Activated CD8-positive, alpha-beta memory T cell treated with anti-CD3 and anti-CD28 coated beads, Interleukin-2, amount 10 ng/mL, durations not matched to agents 7 days and 5 days (primary cell): ENCODE data around the gene CBX2. TPM values are rescaled to one million over a fixed set of nuclear protein-coding genes. Genes with fewer than 3 reads are reported as not detected.

ENCODE experiments used
- ATAC-seq: fragments of 150-1000 bp; cut with Tn5 transposase; one replicate; pipeline ENCODE4 v1.10.0; 2021; ENCODE audit warnings: moderate library complexity
- CTCF ChIA-PET: fragments of 350-600 bp; sonication (Branson Sonifier 250); formaldehyde crosslinking; loops from one replicate; lab custom pipeline; 2021; ENCODE audit warnings: antibody characterized with exemption; lab: Charles Lee
- DNase-seq: peaks from one replicate; pipeline ENCODE4 v3.0.0-alpha.2; 2020
- H3K27ac Mint-ChIP-seq: one replicate; pipeline ENCODE4 v1.8.0; 2021; ENCODE audit warnings: mild to moderate bottlenecking, mixed read lengths
- H3K27me3 Mint-ChIP-seq: one replicate; pipeline ENCODE4 v1.8.0; 2021; ENCODE audit warnings: mixed read lengths
- H3K36me3 Mint-ChIP-seq: one replicate; pipeline ENCODE4 v1.8.0; 2021; ENCODE audit warnings: mild to moderate bottlenecking, mixed read lengths
- H3K4me1 Mint-ChIP-seq: one replicate; pipeline ENCODE4 v1.8.0; 2021; ENCODE audit warnings: mixed read lengths
- H3K4me3 Mint-ChIP-seq: one replicate; pipeline ENCODE4 v1.8.0; 2021; ENCODE audit warnings: mild to moderate bottlenecking, moderate library complexity, mixed read lengths
- H3K9me3 Mint-ChIP-seq: one replicate; pipeline ENCODE4 v1.8.0; 2022; ENCODE audit warnings: low read depth, mixed read lengths
- total RNA-seq, 2 experiments: library from RNA; stranded (reverse); gene quantifications; one replicate each; pipeline ENCODE4 v1.2.3, GENCODE V29; 2021

Gene CBX2
- total RNA-seq: 1 to 10 TPM; 5.3 to 6.8 TPM

DNA sequence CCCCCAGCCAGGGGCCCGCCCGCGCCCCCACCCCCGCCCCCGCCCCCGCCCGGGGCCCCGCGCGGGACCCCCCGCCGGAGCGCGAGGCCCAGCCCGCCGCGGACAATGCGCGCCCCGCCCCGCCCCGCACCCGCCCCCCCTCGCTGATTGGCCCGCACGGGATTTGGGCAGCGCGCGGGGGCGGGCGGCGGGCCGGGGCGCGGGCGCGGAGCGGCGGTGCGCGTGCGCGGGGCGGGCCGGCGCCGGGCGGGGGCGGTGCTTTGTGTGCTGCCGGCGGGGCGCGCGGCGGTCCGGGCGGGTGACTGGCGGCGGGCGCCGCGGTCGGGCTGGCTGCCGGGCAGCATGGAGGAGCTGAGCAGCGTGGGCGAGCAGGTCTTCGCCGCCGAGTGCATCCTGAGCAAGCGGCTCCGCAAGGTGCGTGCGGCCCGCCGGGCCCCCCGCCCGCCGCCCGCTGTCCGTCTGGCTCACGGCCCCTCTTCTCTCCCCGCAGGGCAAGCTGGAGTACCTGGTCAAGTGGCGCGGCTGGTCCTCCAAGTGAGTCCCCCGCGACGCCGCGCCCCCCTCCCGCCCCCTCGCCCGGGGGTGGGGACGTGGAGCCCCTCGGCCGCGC is at the start of gene CBX2:
CBX2 (plus strand) TSS at position 255 of the 610 bp plus-strand sequence; CDS start at position 343, 88 bp downstream.
- peaks cover 12% of the 10 kb centered on the region for H3K4me1 Mint-ChIP-seq
- H3K27me3 Mint-ChIP-seq: peaks cover 67% of the 10 kb centered on the region
- H3K36me3 Mint-ChIP-seq: no peaks in the 10 kb centered on the region
- H3K27ac Mint-ChIP-seq: peak within 1 kb of the TSS; percentile 47
- DNase-seq (peak; percentile 81), ATAC-seq (peak; percentile 87)
- no peaks in the 10 kb centered on the region for H3K9me3 Mint-ChIP-seq
- peak within 1 kb of the TSS; percentile 77 for H3K4me3 Mint-ChIP-seq
- CTCF ChIA-PET: interaction anchor here (1.0 to 5.8 kb wide), 6 partner anchors 19 to 193 kb away, joined by 3 to 28 read pairs (median 6); partner anchors contain the start of genes CBX4 and CBX8

GRCh38 chr17:79728169-79728907 is 49.6 kb upstream of the CBX2 start:
- Mint-ChIP-seq H3K27ac (peak overlapping the region; percentile 85), H3K4me1 (peaks cover 18% of the 10 kb centered on the region), H3K4me3 (peak overlapping the region; percentile 60), H3K9me3 (no peaks in the 10 kb centered on the region), H3K27me3 (no peaks in the 10 kb centered on the region), H3K36me3 (no peaks in the 10 kb centered on the region)
- ATAC-seq: peak; percentile 89
- peak; percentile 93 for DNase-seq
- CTCF ChIA-PET: interaction anchor here (0.5 to 2.4 kb wide), 7 partner anchors 10 to 373 kb away, joined by 3 to 12 read pairs (median 4); partner anchors contain the start of gene GAA

DNA sequence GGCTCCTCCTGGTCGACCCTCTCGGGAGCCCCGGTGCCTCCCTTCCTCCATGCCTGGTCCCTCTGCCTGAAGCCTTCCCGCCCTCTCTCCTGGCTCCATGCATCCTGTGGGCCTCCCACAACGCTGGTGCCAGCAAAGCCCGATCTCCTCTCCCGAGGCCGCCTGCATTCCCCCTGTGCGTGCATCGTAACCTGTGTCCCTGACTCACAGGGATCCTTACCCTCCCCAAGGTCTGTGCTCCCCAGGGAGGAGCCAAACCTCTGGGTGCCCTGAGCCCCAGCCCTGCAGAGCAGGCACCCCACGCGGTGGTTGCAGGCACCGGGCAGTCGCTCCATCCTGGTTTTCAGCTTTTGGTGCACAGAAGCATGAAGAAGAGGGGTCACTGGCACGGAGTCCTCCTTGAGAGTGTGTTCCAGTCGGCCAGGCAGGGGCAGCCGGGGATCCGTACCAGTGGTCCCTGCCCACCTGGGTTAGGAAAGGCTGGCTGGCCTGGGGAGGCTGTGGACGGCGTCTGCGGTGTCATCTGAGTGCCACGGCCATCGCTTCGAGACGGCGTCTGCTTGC is 49.0 kb upstream of the CBX2 start:
- Mint-ChIP-seq H3K27me3 (no peaks in the 10 kb centered on the region), H3K4me3 (no peak overlapping the region), H3K36me3 (no peaks in the 10 kb centered on the region), H3K9me3 (no peaks in the 10 kb centered on the region), H3K4me1 (peaks cover 21% of the 10 kb centered on the region), H3K27ac (no peak overlapping the region)
- peak; percentile 32 for ATAC-seq
- CTCF ChIA-PET: interaction anchor here (0.5 to 2.4 kb wide), 7 partner anchors 12 to 373 kb away, joined by 3 to 12 read pairs (median 4); partner anchors contain the start of gene GAA
- no peak for DNase-seq

DNA sequence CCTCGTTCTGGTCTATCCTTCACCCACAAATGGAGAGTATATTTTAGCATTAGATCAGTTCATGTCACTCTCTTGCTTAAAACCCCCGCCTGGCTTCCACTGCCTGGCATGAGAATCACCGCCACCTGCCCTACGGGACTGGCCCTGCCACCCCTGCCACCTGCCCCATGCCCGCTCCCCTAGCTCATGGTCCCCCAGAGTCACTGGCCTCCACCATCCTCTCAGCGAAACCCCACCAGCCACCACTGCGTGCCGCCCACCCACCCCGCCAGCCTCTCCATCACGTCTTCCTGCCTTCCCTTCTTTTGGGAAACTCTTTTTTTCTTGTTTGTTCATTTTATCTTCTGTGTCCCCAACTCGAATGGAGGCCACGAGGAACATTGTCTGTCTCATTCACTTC is 48.2 kb upstream of the CBX2 start:
- H3K27me3 Mint-ChIP-seq: no peaks in the 10 kb centered on the region
- peaks cover 21% of the 10 kb centered on the region for H3K4me1 Mint-ChIP-seq
- H3K9me3 Mint-ChIP-seq: no peaks in the 10 kb centered on the region
- no peak overlapping the region for H3K27ac Mint-ChIP-seq
- no peaks in the 10 kb centered on the region for H3K36me3 Mint-ChIP-seq
- CTCF ChIA-PET: interaction anchor here (1.2 kb wide), 1 partner anchor 12 kb away, joined by 4 read pairs; no protein-coding TSS in a partner anchor
- ATAC-seq: no peak
- H3K4me3 Mint-ChIP-seq: no peak overlapping the region
- DNase-seq: no peak

GRCh38 chr17:79730437-79730768 is 47.5 kb upstream of the CBX2 start:
- no peak for ATAC-seq
- H3K4me3 Mint-ChIP-seq: no peak overlapping the region
- no peaks in the 10 kb centered on the region for H3K9me3 Mint-ChIP-seq
- no peaks in the 10 kb centered on the region for H3K36me3 Mint-ChIP-seq
- no peak for DNase-seq
- H3K27ac Mint-ChIP-seq: no peak overlapping the region
- CTCF ChIA-PET: interaction anchor here (1.2 kb wide), 1 partner anchor 11 kb away, joined by 4 read pairs; no protein-coding TSS in a partner anchor
- no peaks in the 10 kb centered on the region for H3K27me3 Mint-ChIP-seq
- H3K4me1 Mint-ChIP-seq: peaks cover 21% of the 10 kb centered on the region

GRCh38 chr17:79730769-79731483 is 47.0 kb upstream of the CBX2 start, which contains the start of gene ENPP7:
ENPP7 (plus strand) TSS chr17:79730943; CDS start chr17:79731140, 197 bp downstream.
- H3K27me3 Mint-ChIP-seq: no peaks in the 10 kb centered on the region
- H3K27ac Mint-ChIP-seq: no peak within 1 kb of the TSS
- no peaks in the 10 kb centered on the region for H3K36me3 Mint-ChIP-seq
- no peak within 1 kb of the TSS for H3K4me3 Mint-ChIP-seq
- CTCF ChIA-PET: no interaction called here
- H3K4me1 Mint-ChIP-seq: peaks cover 21% of the 10 kb centered on the region
- no peaks in the 10 kb centered on the region for H3K9me3 Mint-ChIP-seq
- ATAC-seq (no peak), DNase-seq (no peak)

GRCh38 chr17:79732254-79732653 is 45.7 kb upstream of the CBX2 start:
- H3K4me3 Mint-ChIP-seq: peak overlapping the region; percentile 70
- ATAC-seq: no peak
- no peak overlapping the region for H3K27ac Mint-ChIP-seq
- H3K9me3 Mint-ChIP-seq: no peaks in the 10 kb centered on the region
- no peaks in the 10 kb centered on the region for H3K27me3 Mint-ChIP-seq
- CTCF ChIA-PET: interaction anchor here (0.7 to 2.8 kb wide), 4 partner anchors 9 to 273 kb away, joined by 3 to 18 read pairs (median 6); no protein-coding TSS in a partner anchor
- no peaks in the 10 kb centered on the region for H3K36me3 Mint-ChIP-seq
- DNase-seq: no peak
- H3K4me1 Mint-ChIP-seq: peaks cover 21% of the 10 kb centered on the region

- Mint-ChIP-seq H3K27me3 (no peaks in the 10 kb centered on the region), H3K4me3 (peak overlapping the region; percentile 70), H3K27ac (peak overlapping the region; percentile 75), H3K4me1 (peaks cover 18% of the 10 kb centered on the region), H3K9me3 (no peaks in the 10 kb centered on the region), H3K36me3 (no peaks in the 10 kb centered on the region)
- peak; percentile 57 for DNase-seq
- ATAC-seq: peak; percentile 41
- CTCF ChIA-PET: interaction anchor here (0.7 to 2.8 kb wide), 5 partner anchors 8 to 272 kb away, joined by 3 to 18 read pairs (median 4); no protein-coding TSS in a partner anchor
These were observed 44.9 kb upstream of the CBX2 start for GRCh38 chr17:79732804-79733691.

DNA sequence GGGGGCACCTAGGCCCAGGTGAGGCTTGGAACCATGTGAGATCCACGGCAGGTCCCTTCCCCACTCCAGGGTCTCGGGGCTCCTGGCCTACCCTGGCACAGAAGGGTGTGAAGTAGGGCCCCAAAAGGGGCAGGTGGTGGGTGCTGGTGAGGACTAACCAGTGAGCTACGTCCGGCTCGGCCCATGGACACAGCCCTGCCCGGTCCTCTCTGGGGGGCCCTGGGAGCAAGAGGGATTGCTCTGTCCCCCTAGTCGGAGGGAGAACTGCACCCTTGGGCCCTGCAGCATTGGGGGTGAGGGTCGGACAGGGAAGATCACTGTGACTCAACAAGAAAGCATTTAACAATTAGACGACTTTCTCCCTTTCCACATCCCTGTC is 44.3 kb upstream of the CBX2 start:
- Mint-ChIP-seq H3K36me3 (no peaks in the 10 kb centered on the region), H3K4me3 (no peak overlapping the region), H3K4me1 (peaks cover 14% of the 10 kb centered on the region), H3K27me3 (peaks cover 1% of the 10 kb centered on the region), H3K27ac (no peak overlapping the region), H3K9me3 (no peaks in the 10 kb centered on the region)
- CTCF ChIA-PET: interaction anchor here (2.3 to 2.8 kb wide), 2 partner anchors 8 to 13 kb away, joined by 9 to 18 read pairs; no protein-coding TSS in a partner anchor
- ATAC-seq (no peak), DNase-seq (no peak)

DNA sequence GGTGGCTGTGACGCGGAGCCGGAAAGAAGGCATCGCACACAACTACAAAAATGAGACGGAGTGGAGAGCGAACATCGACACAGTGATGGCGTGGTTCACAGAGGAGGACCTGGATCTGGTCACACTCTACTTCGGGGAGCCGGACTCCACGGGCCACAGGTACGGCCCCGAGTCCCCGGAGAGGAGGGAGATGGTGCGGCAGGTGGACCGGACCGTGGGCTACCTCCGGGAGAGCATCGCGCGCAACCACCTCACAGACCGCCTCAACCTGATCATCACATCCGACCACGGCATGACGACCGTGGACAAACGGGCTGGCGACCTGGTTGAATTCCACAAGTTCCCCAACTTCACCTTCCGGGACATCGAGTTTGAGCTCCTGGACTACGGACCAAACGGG is 42.9 kb upstream of the CBX2 start:
- CTCF ChIA-PET: interaction anchor here (1.1 kb wide), 1 partner anchor 11 kb away, joined by 3 read pairs; no protein-coding TSS in a partner anchor
- no peak overlapping the region for H3K27ac Mint-ChIP-seq
- no peaks in the 10 kb centered on the region for H3K36me3 Mint-ChIP-seq
- no peak overlapping the region for H3K4me3 Mint-ChIP-seq
- peaks cover 17% of the 10 kb centered on the region for H3K4me1 Mint-ChIP-seq
- H3K9me3 Mint-ChIP-seq: no peaks in the 10 kb centered on the region
- DNase-seq (no peak), ATAC-seq (no peak)
- peaks cover 14% of the 10 kb centered on the region for H3K27me3 Mint-ChIP-seq

DNA sequence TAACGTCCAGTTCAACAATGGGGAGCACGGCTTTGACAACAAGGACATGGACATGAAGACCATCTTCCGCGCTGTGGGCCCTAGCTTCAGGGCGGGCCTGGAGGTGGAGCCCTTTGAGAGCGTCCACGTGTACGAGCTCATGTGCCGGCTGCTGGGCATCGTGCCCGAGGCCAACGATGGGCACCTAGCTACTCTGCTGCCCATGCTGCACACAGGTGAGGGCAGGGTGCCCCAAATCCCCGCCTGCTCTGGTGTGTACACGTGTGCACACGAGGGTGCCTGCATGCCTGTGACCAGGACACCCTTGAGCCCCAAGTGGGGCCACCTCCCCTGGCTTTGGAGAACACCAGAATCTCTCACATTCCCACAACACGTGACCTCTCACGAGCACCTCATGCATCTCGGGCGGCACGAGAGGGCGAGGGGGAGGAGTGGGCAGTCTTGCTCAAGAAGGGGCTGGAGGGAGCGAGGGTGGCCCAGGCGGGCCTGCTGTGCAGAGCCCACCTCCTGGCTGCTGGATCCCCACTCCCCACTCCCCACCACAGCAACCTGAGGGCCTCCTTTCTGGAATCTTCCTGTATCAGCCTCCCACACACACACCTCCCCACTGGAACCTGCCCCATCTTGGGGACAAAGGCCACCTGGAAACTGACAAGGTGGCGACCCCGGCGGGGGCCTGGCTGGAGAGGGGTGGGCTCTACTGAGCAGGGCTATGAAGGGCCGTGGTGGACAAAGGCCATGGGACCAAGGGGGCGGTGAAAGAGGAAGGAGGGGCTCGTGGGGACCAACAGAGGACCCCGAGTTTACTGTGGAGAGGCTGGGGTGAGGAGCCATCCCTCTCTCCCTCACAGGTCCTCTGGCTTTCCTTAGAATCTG is 40.7 kb upstream of the CBX2 start:
- CTCF ChIA-PET: no interaction called here
- no peak overlapping the region for H3K27ac Mint-ChIP-seq
- H3K4me3 Mint-ChIP-seq: no peak overlapping the region
- DNase-seq (no peak), ATAC-seq (no peak)
- H3K36me3 Mint-ChIP-seq: no peaks in the 10 kb centered on the region
- peaks cover 26% of the 10 kb centered on the region for H3K27me3 Mint-ChIP-seq
- no peaks in the 10 kb centered on the region for H3K9me3 Mint-ChIP-seq
- peaks cover 17% of the 10 kb centered on the region for H3K4me1 Mint-ChIP-seq
